ENCODE data around the gene RGS11. TPM values are rescaled to one million over a fixed set of nuclear protein-coding genes. Genes with fewer than 3 reads are reported as not detected.
"Not testable (repeated sequence)": the region's sequence is repeated elsewhere in the genome, so short reads cannot be mapped to it uniquely, and the experiment has no call there.

Gene RGS11
- total RNA-seq, 1 experiment from 2014 or later: not detected

DNA sequence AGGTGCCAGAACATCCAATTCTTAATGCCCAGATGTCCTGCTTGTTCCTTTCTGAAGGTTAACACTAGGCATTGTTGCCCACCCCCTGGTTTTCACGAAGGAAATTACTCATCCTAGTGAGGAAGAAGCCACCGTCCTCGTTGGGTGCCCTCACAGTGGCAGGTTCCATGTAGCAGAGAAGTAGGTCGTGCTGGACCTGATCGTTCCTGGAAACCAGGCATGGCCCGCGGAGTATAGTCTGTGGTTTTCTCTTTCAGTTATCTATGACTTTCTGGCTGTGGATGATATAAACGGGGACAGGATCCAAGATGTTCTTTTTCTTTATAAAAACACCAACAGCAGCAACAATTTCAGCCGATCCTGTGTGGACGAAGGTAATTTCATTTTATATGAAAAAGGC lies 16.5 kb downstream of the RGS11 start:
- no peak overlapping the region for H3K4me3 ChIP-seq
- DNase-seq (ENCODE audit: low read depth in 1 of 2, low spot score in 2 of 2): no peak
- no peaks in the 10 kb centered on the region for H3K4me1 ChIP-seq (replicated peaks)
- H3K27ac ChIP-seq: no peak overlapping the region
- no peaks in the 10 kb centered on the region for H3K9me3 ChIP-seq (replicated peaks)
- H3K27me3 ChIP-seq (replicated peaks): no peaks in the 10 kb centered on the region
- H3K36me3 ChIP-seq: peaks cover 10% of the 10 kb centered on the region

DNA sequence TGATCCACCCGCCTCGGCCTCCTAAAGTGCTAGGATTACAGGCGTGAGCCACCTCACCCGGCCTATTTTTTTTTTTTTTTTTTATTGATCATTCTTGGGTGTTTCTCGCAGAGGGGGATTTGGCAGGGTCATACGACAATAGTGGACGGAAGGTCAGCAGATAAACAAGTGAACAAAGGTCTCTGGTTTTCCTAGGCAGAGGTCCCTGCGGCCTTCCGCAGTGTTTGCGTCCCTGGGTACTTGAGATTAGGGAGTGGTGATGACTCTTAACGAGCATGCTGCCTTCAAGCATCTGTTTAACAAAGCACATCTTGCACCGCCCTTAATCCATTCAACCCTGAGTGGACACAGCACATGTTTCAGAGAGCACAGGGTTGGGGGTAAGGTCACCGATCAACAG lies 17.7 kb downstream of the RGS11 start:
- H3K36me3 ChIP-seq; DNase-seq (ENCODE audit: low read depth in 1 of 2, low spot score in 2 of 2); H3K27ac ChIP-seq; H3K9me3 ChIP-seq (replicated peaks); H3K4me1 ChIP-seq (replicated peaks); H3K27me3 ChIP-seq (replicated peaks); H3K4me3 ChIP-seq: not testable (repeated sequence)

DNA sequence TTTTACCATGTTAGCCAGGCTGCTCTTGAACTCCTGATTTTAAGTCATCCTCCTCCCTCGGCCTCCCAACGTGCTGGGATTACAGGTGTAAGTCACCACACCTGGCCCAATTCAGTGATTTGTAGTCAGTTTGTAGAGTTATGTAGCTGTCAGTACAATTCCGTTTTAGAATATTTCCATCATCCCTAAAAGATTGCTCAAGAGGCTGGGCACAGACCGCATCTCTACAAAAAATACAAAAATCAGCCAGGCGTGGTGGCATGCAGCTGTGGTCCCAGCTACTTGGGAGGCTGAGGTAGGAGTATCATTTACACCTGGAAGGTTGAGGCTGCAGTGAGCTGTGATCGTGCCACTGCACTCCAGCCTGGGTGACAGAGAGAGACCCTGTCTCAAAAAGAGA lies 20.6 kb downstream of the RGS11 start:
- no peak for DNase-seq (ENCODE audit: low read depth in 1 of 2, low spot score in 2 of 2)
- Histone ChIP-seq H3K36me3 (peaks cover 12% of the 10 kb centered on the region), H3K27ac (no peak overlapping the region), H3K27me3 (replicated peaks) (no peaks in the 10 kb centered on the region), H3K4me3 (no peak overlapping the region), H3K4me1 (replicated peaks) (no peaks in the 10 kb centered on the region), H3K9me3 (replicated peaks) (no peaks in the 10 kb centered on the region)

DNA sequence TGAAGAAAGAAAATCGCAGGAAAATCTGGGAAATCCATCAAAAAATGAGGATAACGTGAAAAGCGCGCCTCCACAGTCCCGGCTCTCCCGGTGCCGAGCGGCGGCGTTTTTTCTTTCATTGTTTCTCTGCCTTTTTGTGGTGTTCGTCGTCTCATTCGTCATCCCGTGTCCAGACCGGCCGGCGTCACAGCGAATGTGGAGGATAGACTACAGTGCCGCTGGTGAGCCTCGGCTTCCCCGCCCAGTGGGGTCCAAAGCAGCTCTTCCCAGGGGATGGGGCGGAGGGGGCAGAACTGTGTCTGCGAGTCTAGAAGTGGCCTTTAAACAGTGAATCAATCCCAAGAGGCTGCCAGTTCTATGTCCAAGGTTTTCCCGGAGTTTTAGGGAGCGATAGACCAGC lies 21.3 kb downstream of the RGS11 start:
- Histone ChIP-seq H3K4me3 (no peak overlapping the region), H3K27ac (no peak overlapping the region), H3K9me3 (replicated peaks) (no peaks in the 10 kb centered on the region), H3K36me3 (peaks cover 10% of the 10 kb centered on the region), H3K27me3 (replicated peaks) (no peaks in the 10 kb centered on the region), H3K4me1 (replicated peaks) (no peaks in the 10 kb centered on the region)
- no peak for DNase-seq (ENCODE audit: low read depth in 1 of 2, low spot score in 2 of 2)

DNA sequence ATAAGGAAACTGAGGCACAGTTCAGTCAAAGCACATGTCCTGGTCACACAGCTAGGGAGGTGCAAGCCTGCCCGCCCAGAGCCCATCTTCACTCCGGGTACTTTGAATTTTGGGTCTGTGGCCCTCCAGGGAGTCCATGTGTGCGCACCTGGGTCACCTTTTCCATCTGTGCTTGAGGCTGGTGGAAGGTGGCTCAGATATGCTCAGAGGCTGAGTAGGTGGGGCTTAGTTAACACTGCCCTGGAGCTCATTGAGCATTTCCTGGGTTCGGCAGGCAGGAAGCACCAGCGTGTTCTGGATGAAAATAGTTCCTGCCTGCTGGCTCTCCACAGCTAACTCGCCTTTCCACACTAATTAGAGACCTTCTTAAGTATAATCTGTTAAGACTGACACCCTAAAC lies 21.9 kb downstream of the RGS11 start:
- no peaks in the 10 kb centered on the region for H3K27me3 ChIP-seq (replicated peaks)
- H3K27ac ChIP-seq: no peak overlapping the region
- H3K4me1 ChIP-seq (replicated peaks): no peaks in the 10 kb centered on the region
- no peak overlapping the region for H3K4me3 ChIP-seq
- H3K36me3 ChIP-seq: peaks cover 10% of the 10 kb centered on the region
- H3K9me3 ChIP-seq (replicated peaks): no peaks in the 10 kb centered on the region
- no peak for DNase-seq (ENCODE audit: low read depth in 1 of 2, low spot score in 2 of 2)

DNA sequence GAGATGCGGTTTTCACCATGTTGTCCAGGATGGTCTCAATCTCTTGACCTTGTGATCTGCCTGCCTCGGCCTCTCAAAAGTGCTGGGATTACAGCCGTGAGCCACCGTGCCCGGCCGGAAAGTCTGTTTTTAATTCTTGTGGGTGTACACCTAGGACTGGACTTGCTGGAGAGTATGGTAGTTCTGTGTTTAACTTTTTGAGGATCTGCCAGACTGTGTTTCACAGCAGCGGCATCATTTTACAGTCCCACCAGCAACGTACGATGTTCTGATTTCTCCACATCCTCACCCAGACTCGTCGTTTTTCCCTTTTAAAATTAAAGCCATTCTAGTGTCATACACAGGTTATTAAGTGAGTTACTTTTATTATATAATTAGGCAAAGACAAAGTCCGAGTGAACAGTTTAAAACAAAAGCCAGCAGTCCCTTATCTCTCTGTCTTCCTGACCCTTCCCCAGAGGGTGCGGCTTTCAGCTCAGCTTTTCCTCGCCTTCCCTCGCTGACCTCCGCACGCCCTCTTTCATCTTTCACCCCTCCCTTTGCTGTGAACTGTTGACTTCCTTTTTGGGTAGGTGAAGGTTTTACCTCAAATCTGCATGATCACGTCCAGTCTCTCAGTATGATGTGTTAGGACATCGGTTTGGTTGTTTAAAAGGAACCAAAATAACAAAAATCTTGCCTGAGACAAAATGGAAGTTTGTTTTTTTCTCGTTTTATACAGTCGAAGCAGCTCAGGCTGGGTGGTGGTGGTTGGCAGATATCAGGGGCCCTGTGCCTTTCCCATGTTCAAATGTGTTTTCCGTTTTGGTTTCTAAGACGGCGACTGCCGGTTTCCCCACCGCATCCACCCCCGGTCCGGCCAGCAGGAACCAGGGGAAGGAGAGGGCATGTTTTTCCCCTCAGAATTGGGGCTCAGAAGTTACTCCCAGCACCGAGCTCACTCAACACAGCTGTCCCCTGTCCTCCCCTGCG lies 23.1 kb downstream of the RGS11 start:
- Histone ChIP-seq H3K36me3 (peaks cover 10% of the 10 kb centered on the region), H3K27me3 (replicated peaks) (no peaks in the 10 kb centered on the region), H3K27ac (no peak overlapping the region), H3K4me3 (no peak overlapping the region), H3K9me3 (replicated peaks) (no peaks in the 10 kb centered on the region), H3K4me1 (replicated peaks) (no peaks in the 10 kb centered on the region)
- no peak for DNase-seq (ENCODE audit: low read depth in 1 of 2, low spot score in 2 of 2)

DNA sequence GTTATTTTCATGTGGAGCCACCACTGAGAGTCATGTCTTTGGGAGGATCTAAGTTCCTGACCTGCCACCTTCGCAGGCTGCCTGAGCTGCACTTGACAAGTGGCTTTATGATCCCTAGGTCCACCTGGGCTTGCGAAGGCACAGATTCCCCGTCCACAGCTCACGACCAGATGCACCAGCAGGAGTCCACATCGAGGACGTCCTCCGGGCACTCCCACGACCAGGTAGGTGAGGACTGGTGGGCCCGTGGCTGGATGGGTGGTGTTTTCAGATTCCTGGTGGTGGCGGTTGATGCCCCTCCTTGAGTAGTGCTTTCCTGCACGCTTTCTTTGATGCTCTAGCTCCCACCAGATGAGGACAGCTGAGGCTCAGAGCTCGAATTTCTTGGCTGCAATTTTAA lies 26.3 kb downstream of the RGS11 start:
- Histone ChIP-seq H3K36me3 (peaks cover 3% of the 10 kb centered on the region), H3K27me3 (replicated peaks) (no peaks in the 10 kb centered on the region), H3K4me3 (no peak overlapping the region), H3K4me1 (replicated peaks) (no peaks in the 10 kb centered on the region), H3K27ac (no peak overlapping the region), H3K9me3 (replicated peaks) (no peaks in the 10 kb centered on the region)
- no peak for DNase-seq (ENCODE audit: low read depth in 1 of 2, low spot score in 2 of 2)

DNA sequence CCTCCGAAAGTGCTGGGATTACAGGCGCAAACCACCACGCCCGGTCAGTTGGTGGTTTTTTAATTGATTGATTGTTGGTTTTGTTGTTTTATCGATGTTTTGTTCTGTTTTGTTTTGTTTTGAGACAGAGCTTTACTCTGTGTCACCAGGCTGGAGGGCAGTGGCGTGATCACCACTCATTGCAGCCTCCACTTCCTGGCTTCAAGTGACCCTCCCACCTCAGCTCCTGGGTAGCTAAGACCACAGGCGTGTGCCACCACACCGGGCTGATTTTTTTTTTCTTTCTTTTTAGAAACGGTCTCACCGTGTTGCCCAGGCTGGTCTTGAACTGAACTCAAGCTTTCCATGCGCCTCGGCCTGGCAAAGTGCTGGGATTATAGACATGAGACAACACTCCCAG lies 28.7 kb downstream of the RGS11 start:
- H3K27me3 ChIP-seq (replicated peaks): no peaks in the 10 kb centered on the region
- H3K4me1 ChIP-seq (replicated peaks): no peaks in the 10 kb centered on the region
- no peaks in the 10 kb centered on the region for H3K9me3 ChIP-seq (replicated peaks)
- H3K27ac ChIP-seq: no peak overlapping the region
- H3K4me3 ChIP-seq: no peak overlapping the region
- peaks cover 3% of the 10 kb centered on the region for H3K36me3 ChIP-seq
- no peak for DNase-seq (ENCODE audit: low read depth in 1 of 2, low spot score in 2 of 2)

DNA sequence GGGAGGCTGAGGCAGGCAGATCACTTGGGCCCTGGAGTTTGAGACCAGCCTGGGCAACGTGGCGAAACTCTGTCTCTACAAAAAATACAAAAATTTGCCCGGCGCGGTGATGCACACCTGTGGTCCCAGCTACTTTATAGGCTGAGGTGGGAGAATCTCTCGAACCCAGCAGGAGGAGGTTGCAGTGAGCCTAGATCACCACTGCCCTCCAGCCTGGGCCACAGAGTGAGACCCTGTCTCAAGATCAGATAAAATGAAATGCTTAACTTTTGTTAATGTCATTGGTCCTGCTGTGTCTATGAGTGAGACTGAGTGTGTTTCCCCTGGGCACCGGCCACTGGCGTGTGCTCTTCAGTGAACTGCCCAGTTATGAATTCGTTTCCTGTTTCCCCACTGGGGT lies 30.6 kb downstream of the RGS11 start:
- Histone ChIP-seq H3K27ac (no peak overlapping the region), H3K4me1 (replicated peaks) (no peaks in the 10 kb centered on the region), H3K36me3 (no peaks in the 10 kb centered on the region), H3K9me3 (replicated peaks) (no peaks in the 10 kb centered on the region), H3K27me3 (replicated peaks) (no peaks in the 10 kb centered on the region), H3K4me3 (no peak overlapping the region)
- no peak for DNase-seq (ENCODE audit: low read depth in 1 of 2, low spot score in 2 of 2)

DNA sequence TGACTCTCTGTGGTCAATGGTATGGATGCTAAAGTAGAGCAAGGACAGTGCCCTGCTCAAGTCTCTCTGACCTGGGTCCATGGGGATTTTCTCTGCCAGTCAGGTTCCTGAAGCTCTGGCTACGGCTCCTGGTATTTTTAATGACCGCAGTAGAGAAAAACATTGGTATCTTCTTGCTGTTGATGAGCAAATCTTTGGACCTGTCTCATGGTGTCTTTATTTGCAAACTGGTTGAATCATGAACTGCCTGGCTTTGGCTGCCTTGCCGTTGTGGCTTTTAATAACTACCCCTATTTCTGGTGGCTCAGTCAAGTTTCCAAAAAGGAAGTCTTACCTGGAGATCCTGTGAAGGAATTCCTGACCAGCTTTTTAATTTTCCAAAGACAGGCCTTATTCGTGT lies 32.4 kb downstream of the RGS11 start:
- H3K36me3 ChIP-seq: no peaks in the 10 kb centered on the region
- H3K27ac ChIP-seq: no peak overlapping the region
- H3K9me3 ChIP-seq (replicated peaks): no peaks in the 10 kb centered on the region
- H3K27me3 ChIP-seq (replicated peaks): no peaks in the 10 kb centered on the region
- DNase-seq (ENCODE audit: low read depth in 1 of 2, low spot score in 2 of 2): no peak
- H3K4me1 ChIP-seq (replicated peaks): no peaks in the 10 kb centered on the region
- H3K4me3 ChIP-seq: no peak overlapping the region

DNA sequence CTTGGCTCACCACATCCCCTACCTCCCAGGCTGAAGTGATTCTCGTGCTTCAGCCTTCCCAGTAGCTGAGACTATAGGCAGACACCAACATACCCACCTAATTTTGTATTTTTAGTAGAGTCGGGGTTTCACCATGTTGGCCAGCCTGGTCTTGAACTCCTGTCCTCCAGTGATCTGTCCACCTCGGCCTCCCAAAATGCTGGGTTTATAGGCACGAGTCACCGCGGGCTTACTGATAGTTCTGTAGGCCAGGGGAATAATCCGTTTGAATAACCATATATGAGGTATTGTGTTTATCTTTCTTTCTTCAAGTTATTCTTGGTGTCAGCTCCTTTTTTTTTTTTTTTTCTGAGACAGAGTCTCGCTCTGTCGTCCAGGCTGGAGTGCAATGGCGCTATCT lies 33.5 kb downstream of the RGS11 start:
- no peaks in the 10 kb centered on the region for H3K27me3 ChIP-seq (replicated peaks)
- H3K4me1 ChIP-seq (replicated peaks): no peaks in the 10 kb centered on the region
- H3K9me3 ChIP-seq (replicated peaks): no peaks in the 10 kb centered on the region
- DNase-seq (ENCODE audit: low read depth in 1 of 2, low spot score in 2 of 2): no peak
- no peaks in the 10 kb centered on the region for H3K36me3 ChIP-seq
- H3K4me3 ChIP-seq: no peak overlapping the region
- H3K27ac ChIP-seq: no peak overlapping the region

DNA sequence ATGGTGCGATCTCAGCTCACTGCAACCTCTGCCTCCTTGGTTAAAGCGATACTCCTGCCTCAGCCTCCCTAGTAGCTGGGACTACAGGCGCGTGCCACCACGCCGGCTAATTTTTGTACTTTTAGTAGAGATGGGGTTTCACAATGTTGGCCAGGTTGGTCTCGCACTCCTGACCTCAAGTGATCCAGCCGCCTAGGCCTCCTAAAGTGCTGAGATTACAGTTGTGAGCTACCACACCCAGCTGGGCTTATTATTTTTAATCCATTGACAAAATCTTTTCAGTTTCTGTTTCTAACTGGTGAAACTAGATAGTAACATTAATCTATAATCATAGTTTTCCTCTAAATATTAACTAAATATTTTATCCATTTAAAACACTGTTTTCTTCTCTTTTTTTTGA lies 35.2 kb downstream of the RGS11 start:
- no peaks in the 10 kb centered on the region; the same call in 1 of the 2 replicates for H3K36me3 ChIP-seq
- DNase-seq (ENCODE audit: low read depth in 1 of 2, low spot score in 2 of 2): no peak
- H3K4me1 ChIP-seq (replicated peaks): peaks cover 4% of the 10 kb centered on the region
- H3K27ac ChIP-seq: no peak overlapping the region
- no peak overlapping the region for H3K4me3 ChIP-seq
- H3K27me3 ChIP-seq (replicated peaks): no peaks in the 10 kb centered on the region
- H3K9me3 ChIP-seq (replicated peaks): no peaks in the 10 kb centered on the region

DNA sequence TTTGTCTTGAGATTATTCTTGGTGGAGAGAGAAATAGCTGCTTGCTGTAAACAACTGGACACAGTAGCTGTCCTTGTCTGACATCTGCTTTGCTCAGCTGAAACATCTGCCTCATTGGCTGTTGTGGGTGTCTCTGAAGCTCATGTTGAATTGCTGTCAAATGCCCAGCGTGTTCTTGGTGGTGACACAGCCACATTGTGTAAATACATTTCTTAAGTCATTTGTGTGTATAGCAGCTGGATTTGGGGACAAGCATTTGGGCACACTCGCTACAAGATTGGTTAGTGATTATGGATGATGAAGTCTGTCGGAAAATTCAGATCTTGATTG lies 35.8 kb downstream of the RGS11 start:
- H3K27ac ChIP-seq: no peak overlapping the region
- DNase-seq (ENCODE audit: low read depth in 1 of 2, low spot score in 2 of 2): no peak

DNA sequence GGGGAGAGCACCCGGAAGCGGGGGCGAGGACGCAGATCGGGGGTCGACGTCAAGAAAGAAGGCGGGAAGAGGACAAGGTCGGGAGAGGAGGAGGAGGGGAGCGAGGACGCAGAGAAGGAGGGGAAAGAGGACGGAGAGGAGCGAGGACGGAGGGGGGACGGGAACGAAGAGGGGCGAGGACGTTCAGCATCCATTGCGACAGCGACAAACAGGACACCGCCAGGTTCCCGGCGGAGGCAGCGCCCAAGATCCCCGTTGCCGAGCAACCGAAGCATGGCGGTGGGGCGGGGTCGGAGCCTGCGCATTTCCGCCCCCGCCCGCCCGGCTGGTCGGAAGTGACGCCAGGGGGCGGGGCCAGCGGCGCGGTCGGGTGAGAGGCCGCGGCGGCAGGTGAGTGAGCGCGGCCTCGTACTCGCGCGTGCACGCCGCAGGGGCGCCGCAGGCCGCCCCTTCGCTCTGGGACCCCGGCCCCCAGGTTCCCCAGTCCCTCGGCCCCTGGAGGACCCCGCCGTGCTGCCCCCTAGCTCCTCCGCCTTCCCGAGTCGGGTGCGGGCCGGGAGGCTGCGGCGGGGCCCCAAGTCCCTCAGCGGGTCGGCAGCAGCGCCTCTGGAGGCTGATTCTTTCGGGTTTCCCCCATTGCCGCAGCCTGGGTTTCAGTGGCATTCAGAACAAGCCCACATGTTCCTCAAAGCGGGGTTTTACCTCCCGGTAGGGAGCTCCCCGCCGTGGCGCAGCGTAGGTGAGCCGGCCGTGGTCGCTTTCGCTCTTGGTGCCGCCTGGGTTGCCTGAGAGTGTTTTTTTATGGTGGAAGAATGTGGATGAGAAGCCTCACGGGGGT lies 41.1 kb downstream of the RGS11 start, which contains the start of gene FAM234A:
Gene FAM234A (plus strand): TSS at position 354 of the 838 bp plus-strand sequence. CDS start 19,593 bp downstream, outside the sequence.
- Histone ChIP-seq H3K9me3 (replicated peaks) (no peaks in the 10 kb centered on the region), H3K4me1 (replicated peaks) (peaks cover 16% of the 10 kb centered on the region), H3K27ac (peak within 1 kb of the TSS; percentile 88), H3K36me3 (peaks cover 4% of the 10 kb centered on the region), H3K27me3 (replicated peaks) (no peaks in the 10 kb centered on the region), H3K4me3 (peak within 1 kb of the TSS; percentile 96)
- peak; percentile 92 to 93 for DNase-seq (ENCODE audit: low read depth in 1 of 2, low spot score in 2 of 2)

More for the DNA sequence above, 35.8 kb downstream of the RGS11 start:
- no peaks in the 10 kb centered on the region for H3K27me3 ChIP-seq (replicated peaks)
- H3K36me3 ChIP-seq: peaks cover 1% of the 10 kb centered on the region
- H3K9me3 ChIP-seq (replicated peaks): no peaks in the 10 kb centered on the region
- peaks cover 10% of the 10 kb centered on the region for H3K4me1 ChIP-seq (replicated peaks)
- no peak overlapping the region for H3K4me3 ChIP-seq
